Measurements from ENCODE around the gene NEUROD2. TPM values are rescaled to one million over a fixed set of nuclear protein-coding genes. Genes with fewer than 3 reads are reported as not detected.

NEUROD2 gene
- total and polyA plus RNA-seq, 2 of the 13 experiments (the other 11 are each of a cell fraction or from before 2014, with no cell fraction given): not detected

DNA sequence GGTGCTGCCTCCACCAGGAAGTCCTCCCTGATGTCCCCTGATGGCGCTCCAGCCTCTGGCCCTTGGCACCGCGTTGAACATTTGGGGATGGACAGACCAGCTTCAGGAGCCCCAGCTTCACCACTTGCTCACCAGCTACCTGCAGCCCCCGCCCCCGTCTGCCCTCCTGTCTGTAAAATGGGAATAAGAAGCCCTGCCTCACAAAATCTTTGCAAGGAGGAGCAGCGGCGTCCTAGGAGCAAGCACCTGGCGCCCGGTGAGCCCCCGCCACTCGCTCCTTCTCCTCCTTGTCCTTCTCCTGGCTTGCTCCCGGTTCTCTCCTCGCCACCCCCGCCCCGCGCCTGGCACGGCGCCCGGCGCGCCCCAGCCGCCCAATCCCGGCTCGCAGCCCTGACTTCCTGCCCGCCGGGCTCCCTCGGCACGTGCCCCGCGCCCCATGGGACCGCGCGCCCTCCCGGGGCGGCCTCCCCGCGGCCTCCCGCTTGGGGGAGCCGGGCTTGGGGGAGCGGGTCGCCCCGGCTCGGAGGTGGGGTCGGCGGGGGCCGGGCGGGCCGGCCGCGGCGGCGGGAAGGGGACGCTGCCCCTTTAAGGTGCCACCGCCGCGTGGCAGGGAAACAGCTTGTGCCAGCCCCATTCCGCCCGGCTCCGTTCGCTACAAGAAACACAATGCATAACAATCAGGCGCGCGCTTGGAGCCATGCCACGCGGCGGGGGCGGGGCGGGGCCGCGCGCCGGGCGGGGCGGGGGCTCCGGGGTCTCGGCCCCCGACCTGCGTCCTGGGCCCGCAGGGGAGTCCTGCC, 9.9 kb upstream of the NEUROD2 start (continued):
- TF ChIP-seq ZNF556 (CRISPR knock-in tag; IDR thresholded peaks at IDR 0.05; ENCODE audit: borderline replicate concordance) (no peak), ZFP36 (IDR thresholded peaks at IDR 0.05; ENCODE audit: borderline replicate concordance, low read depth, low read length, partially characterized antibody) (peak; percentile 96), PATZ1 (CRISPR knock-in tag; IDR thresholded peaks at IDR 0.05) (peak; percentile 15; the same call in 1 of the 2 replicates)
- TF ChIP-seq, protein P1, sequence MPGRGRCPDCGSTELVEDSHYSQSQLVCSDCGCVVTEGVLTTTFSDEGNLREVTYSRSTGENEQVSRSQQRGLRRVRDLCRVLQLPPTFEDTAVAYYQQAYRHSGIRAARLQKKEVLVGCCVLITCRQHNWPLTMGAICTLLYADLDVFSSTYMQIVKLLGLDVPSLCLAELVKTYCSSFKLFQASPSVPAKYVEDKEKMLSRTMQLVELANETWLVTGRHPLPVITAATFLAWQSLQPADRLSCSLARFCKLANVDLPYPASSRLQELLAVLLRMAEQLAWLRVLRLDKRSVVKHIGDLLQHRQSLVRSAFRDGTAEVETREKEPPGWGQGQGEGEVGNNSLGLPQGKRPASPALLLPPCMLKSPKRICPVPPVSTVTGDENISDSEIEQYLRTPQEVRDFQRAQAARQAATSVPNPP (CRISPR knock-in tag; IDR thresholded peaks at IDR 0.05): no peak

DNA sequence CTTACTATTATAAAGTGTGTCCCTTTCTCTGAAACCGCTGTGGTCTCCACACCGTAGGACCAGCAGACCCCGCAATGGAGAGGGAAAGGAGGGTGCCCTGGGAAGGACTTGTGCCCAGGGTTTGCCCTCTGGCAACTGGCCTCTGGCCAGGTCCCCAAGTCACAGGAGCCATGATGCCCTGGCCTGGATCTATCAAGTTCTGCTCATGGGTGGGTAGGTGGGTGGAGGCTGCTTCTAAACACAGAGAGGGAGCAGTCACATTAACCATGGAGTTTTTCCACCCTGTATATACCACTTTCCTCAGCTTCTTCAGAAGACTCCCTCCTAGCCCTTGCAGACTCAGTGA, 9.4 kb upstream of the NEUROD2 start:
- in situ Hi-C loops (cut with HindIII; ENCODE audit: extremely low pct_ligation_motif_present, low pct_unique_long_range_greater_than_20kb) (no loop called here), intact Hi-C loops (cut with micrococcal nuclease; ENCODE audit: unreplicated experiment) (no loop called here)
- DNase-seq (ENCODE audit: low spot score): no peak
- Histone ChIP-seq H4K20me1 (ENCODE audit: insufficient read depth, low read length) (no peaks in the 10 kb centered on the region), H3K4me2 (ENCODE audit: low read depth, low read length) (peak overlapping the region; percentile 92), H3K36me3 (replicated peaks in 1 of 2; ENCODE audit: control insufficient read depth in 1 of 2, insufficient read depth in 2 of 2, low read length in 2 of 2) (no peaks in the 10 kb centered on the region), H3K9me3 (ENCODE audit: low read length) (no peaks in the 10 kb centered on the region), H3K4me3 (replicated peaks in 1 of 3; ENCODE audit: insufficient read depth in 1 of 3, low read depth in 2 of 3, low read length in 3 of 3) (peak overlapping the region in 1 of 3 experiments; percentile 65; a peak in 1 of 6 replicates), H2AFZ (ENCODE audit: low read length) (no peak overlapping the region), H3K27ac (ENCODE audit: extremely low read length, insufficient read depth, low read length) (no peak overlapping the region), H3K79me2 (ENCODE audit: insufficient read depth, low read length) (no peaks in the 10 kb centered on the region), H3K9ac (ENCODE audit: insufficient read depth, low read depth, low read length) (no peak overlapping the region), H3K27me3 (ENCODE audit: control insufficient read depth in 1 of 2, insufficient read depth in 2 of 2, low read length in 2 of 2) (peaks cover 8 to 67% of the 10 kb centered on the region in 2 experiments), H3K4me1 (ENCODE audit: insufficient read depth, low read length) (peaks cover 21% of the 10 kb centered on the region)
- TF ChIP-seq ZNF180 (CRISPR knock-in tag; IDR thresholded peaks at IDR 0.05; ENCODE audit: borderline replicate concordance, low read depth) (no peak), ZFX (CRISPR knock-in tag; IDR thresholded peaks at IDR 0.05; ENCODE audit: low read depth) (0 out of 2 replicates have a peak, but pooled peaks have one; percentile 13), EZH2 (conservative IDR thresholded peaks at IDR 0.05; ENCODE audit: low read depth, low read length) (0 out of 2 replicates have a peak, but pooled peaks have one; percentile 28), ZNF776 (CRISPR knock-in tag; IDR thresholded peaks at IDR 0.05) (peak; percentile 51; the same call in 1 of the 2 replicates)
- BruUV-seq (replicated peaks): no TSS peak
- no peak for FAIRE-seq
- ChIA-PET CTCF (ENCODE audit: low intra/inter-chr PET ratio, low total read pairs) (no interaction called here), POLR2A (interaction anchor here (1.7 kb wide), 1 partner anchor 288 kb away, joined by 3 read pairs; no protein-coding TSS in a partner anchor)
- no peak for ATAC-seq
- WGBS (ENCODE audit: low lambda C conversion rate): 86% methylated on average over 3 of the region's 3 CpGs

All from HepG2 (cell line).